H9 (cell line): Measurements from ENCODE around the gene GSG1L. TPM values are rescaled to one million over a fixed set of nuclear protein-coding genes. Genes with fewer than 3 reads are reported as not detected.

Experiments
- DNase-seq: peaks from one replicate; pipeline ENCODE4 v3.0.0-alpha.2; 2017
- H2AFZ ChIP-seq: one replicate; pipeline ENCODE4 v1.6.1; 2013; ENCODE audit warnings: mild to moderate bottlenecking, low read length, control low read depth, moderate library complexity
- H2AK5ac ChIP-seq: 2 replicates; pipeline ENCODE4 v1.6.1; 2013; ENCODE audit warnings: low read length, control low read depth, mixed read lengths; ENCODE audit not compliant: insufficient read length
- H2BK120ac ChIP-seq: one replicate; pipeline ENCODE4 v1.6.1; 2013; ENCODE audit warnings: low read depth, mild to moderate bottlenecking, low read length, control low read depth, inconsistent platforms; ENCODE audit not compliant: poor library complexity, severe bottlenecking
- H2BK12ac ChIP-seq: 2 replicates; pipeline ENCODE4 v1.6.1; 2013; ENCODE audit warnings: low read length, control low read depth, mixed read lengths, low read depth; ENCODE audit not compliant: insufficient read length
- H2BK15ac ChIP-seq: 2 replicates; pipeline ENCODE4 v1.6.1; 2013; ENCODE audit warnings: low read depth, low read length, control low read depth
- H2BK20ac ChIP-seq: one replicate; pipeline ENCODE4 v1.6.1; 2013; ENCODE audit warnings: low read depth, mild to moderate bottlenecking, low read length, control low read depth, inconsistent platforms; ENCODE audit not compliant: poor library complexity, severe bottlenecking
- H2BK5ac ChIP-seq: 2 replicates; pipeline ENCODE4 v1.6.1; 2013; ENCODE audit warnings: low read length, control low read depth, mixed read lengths; ENCODE audit not compliant: insufficient read length
- H3K14ac ChIP-seq: 2 replicates; pipeline ENCODE4 v1.6.1; 2013; ENCODE audit warnings: low read length, control low read depth; ENCODE audit not compliant: insufficient read depth
- H3K18ac ChIP-seq: 2 replicates; pipeline ENCODE4 v1.6.1; 2013; ENCODE audit warnings: low read depth, mild to moderate bottlenecking, mixed read lengths, low read length, control low read depth; ENCODE audit not compliant: insufficient read length
- H3K23ac ChIP-seq: 2 replicates; pipeline ENCODE4 v1.6.1; 2013; ENCODE audit warnings: low read length, control low read depth, mixed read lengths, low read depth; ENCODE audit not compliant: insufficient read length
- H3K23me2 ChIP-seq: 2 replicates; pipeline ENCODE4 v1.6.1; 2013; ENCODE audit warnings: low read depth, mild to moderate bottlenecking, mixed read lengths, low read length, control low read depth; ENCODE audit not compliant: insufficient read length, poor library complexity, severe bottlenecking
- H3K27ac ChIP-seq: 2 replicates; pipeline ENCODE4 v1.5.1; 2013; ENCODE audit warnings: low read length, control low read depth, mixed read lengths, low read depth; ENCODE audit not compliant: insufficient read length
- H3K27me3 ChIP-seq: 2 replicates; pipeline ENCODE4 v1.6.1; 2013; ENCODE audit warnings: low read length, control low read depth, inconsistent platforms; ENCODE audit not compliant: insufficient read depth
- H3K4ac ChIP-seq: 2 replicates; pipeline ENCODE4 v1.6.1; 2013; ENCODE audit warnings: low read depth, mild to moderate bottlenecking, control low read depth, inconsistent platforms, low read length, moderate library complexity
- H3K4me1 ChIP-seq: 2 replicates; pipeline ENCODE4 v1.6.1; 2013; ENCODE audit warnings: low read length, control low read depth, inconsistent platforms; ENCODE audit not compliant: insufficient read depth
- H3K4me2 ChIP-seq: 2 replicates; pipeline ENCODE4 v1.6.1; 2013; ENCODE audit warnings: low read length, control low read depth, mixed read lengths; ENCODE audit not compliant: insufficient read length, insufficient read depth
- H3K56ac ChIP-seq: 2 replicates; pipeline ENCODE4 v1.6.1; 2013; ENCODE audit warnings: low read depth, mild to moderate bottlenecking, mixed read lengths, low read length, control low read depth; ENCODE audit not compliant: insufficient read length
- H3K79me1 ChIP-seq: 2 replicates; pipeline ENCODE4 v1.6.1; 2013; ENCODE audit warnings: low read depth, mild to moderate bottlenecking, moderate library complexity, low read length, control low read depth, inconsistent platforms; ENCODE audit not compliant: insufficient read depth, poor library complexity, severe bottlenecking
- H3K79me2 ChIP-seq: 2 replicates; pipeline ENCODE4 v1.6.1; 2013; ENCODE audit warnings: low read length, control low read depth, inconsistent platforms; ENCODE audit not compliant: insufficient read depth
- H3K9ac ChIP-seq: 2 replicates; pipeline ENCODE4 v1.6.1; 2013; ENCODE audit warnings: low read length, control low read depth, mixed read lengths; ENCODE audit not compliant: insufficient read length; ENCODE audit errors: extremely low read depth
- H3K9me3 ChIP-seq: one replicate; pipeline ENCODE4 v1.6.1; 2013; ENCODE audit warnings: low read depth, low read length, inconsistent platforms; ENCODE audit not compliant: control insufficient read depth
- H3T11ph ChIP-seq: one replicate; pipeline ENCODE4 v1.6.1; 2013; ENCODE audit warnings: mild to moderate bottlenecking, low read length, control low read depth, inconsistent platforms
- H4K20me1 ChIP-seq: one replicate; pipeline ENCODE4 v1.6.1; 2013; ENCODE audit not compliant: control insufficient read depth, insufficient read length, insufficient read depth
- H4K5ac ChIP-seq: 2 replicates; pipeline ENCODE4 v1.6.1; 2013; ENCODE audit warnings: low read depth, mild to moderate bottlenecking, mixed read lengths, low read length, control low read depth; ENCODE audit not compliant: insufficient read length
- H4K8ac ChIP-seq: replicated peaks from 2 replicates; pipeline ENCODE4 v1.6.1; 2013; ENCODE audit warnings: low read length, control low read depth, mixed read lengths, low read depth; ENCODE audit not compliant: insufficient read length
- H4K91ac ChIP-seq: 2 replicates; pipeline ENCODE4 v1.6.1; 2013; ENCODE audit warnings: low read depth, mild to moderate bottlenecking, moderate library complexity, mixed read lengths, low read length, control low read depth; ENCODE audit not compliant: insufficient read length
- H3K27ac Mint-ChIP-seq, 3 experiments: 2 replicates in 2 of 3; 3 replicates in 1 of 3; pipeline ENCODE4 v1.8.0; 2020 to 2021; ENCODE audit warnings: mixed read lengths in 3 of 3, mild to moderate bottlenecking in 1 of 3, moderate library complexity in 1 of 3
- H3K27me3 Mint-ChIP-seq: 2 replicates; pipeline ENCODE4 v1.8.0; 2021; ENCODE audit warnings: low read depth, mild to moderate bottlenecking, moderate library complexity, mixed read lengths
- H3K36me3 Mint-ChIP-seq, 3 experiments: 2 replicates in 2 of 3; 3 replicates in 1 of 3; pipeline ENCODE4 v1.8.0; 2020 to 2021; ENCODE audit warnings: low read depth in 3 of 3, mixed read lengths in 3 of 3; ENCODE audit not compliant: insufficient read depth in 1 of 3
- H3K4me1 Mint-ChIP-seq, 2 experiments: 2 replicates each; pipeline ENCODE4 v1.8.0; 2020; ENCODE audit warnings: mixed read lengths in 2 of 2
- H3K4me3 Mint-ChIP-seq, 2 experiments: 2 replicates in 1 of 2; 3 replicates in 1 of 2; pipeline ENCODE4 v1.8.0; 2020 to 2021; ENCODE audit warnings: mild to moderate bottlenecking in 2 of 2, mixed read lengths in 2 of 2, moderate library complexity in 1 of 2
- H3K9me3 Mint-ChIP-seq, 2 experiments: 2 replicates in 1 of 2; 3 replicates in 1 of 2; pipeline ENCODE4 v1.8.0; 2020; ENCODE audit warnings: mild to moderate bottlenecking in 2 of 2, mixed read lengths in 2 of 2, moderate library complexity in 1 of 2
- CTCF ChIP-seq: fragments of 200-600 bp; sonication (generic); conservative IDR thresholded peaks from 3 replicates; pipeline ENCODE4 v1.8.0; 2021; ENCODE audit warnings: antibody characterized with exemption, mild to moderate bottlenecking
- WGBS: extraction: QIAGEN DNeasy Blood & Tissue Kit; methylation state at CpG from one replicate; pipeline ENCODE4 v1.1.7; 2013; ENCODE audit warnings: missing lambda C conversion rate, low lambda C conversion rate, mixed read lengths; ENCODE audit not compliant: insufficient read length; ENCODE audit errors: extremely low coverage; 5-methylcytosine and 5-hydroxymethylcytosine counted together
- total RNA-seq: library from RNA; stranded (reverse); gene quantifications from 2 replicates; pipeline ENCODE4 v1.2.1, GENCODE V29; 2021

GSG1L gene
- total RNA-seq, 1 experiment from 2014 or later = 0.35 TPM

- peak overlapping the region; percentile 41 for H3K4me2 ChIP-seq
- H2BK120ac ChIP-seq = no peak overlapping the region
- no peak for TF ChIP-seq CTCF
- Mint-ChIP-seq H3K27me3 (peaks cover 21% of the 10 kb centered on the region), H3K27ac (peak overlapping the region in 1 of 3 experiments; percentile 8; a peak in 1 of 7 replicates), H3K4me1 (peaks cover 13 to 23% of the 10 kb centered on the region in 2 experiments), H3K4me3 (peak overlapping the region; percentile 25 to 73; a peak in 4 of 5 replicates), H3K36me3 (no peaks in the 10 kb centered on the region), H3K9me3 (no peaks in the 10 kb centered on the region; a peak in 1 of 5 replicates)
- H4K5ac ChIP-seq = no peak overlapping the region
- H3K79me1 ChIP-seq = no peaks in the 10 kb centered on the region
- no peaks in the 10 kb centered on the region for H3K27me3 ChIP-seq
- no peak overlapping the region for H3K9ac ChIP-seq
- no peaks in the 10 kb centered on the region for H3K23me2 ChIP-seq
- no peaks in the 10 kb centered on the region for H4K20me1 ChIP-seq
- H3K79me2 ChIP-seq = no peaks in the 10 kb centered on the region
- no peak overlapping the region; the same call in 1 of the 2 replicates for H3K14ac ChIP-seq
- no peak overlapping the region for H2BK12ac ChIP-seq
- H3K18ac ChIP-seq = no peak overlapping the region
- no peak overlapping the region for H2BK15ac ChIP-seq
- no peak overlapping the region for H2AK5ac ChIP-seq
- peak; percentile 45 for DNase-seq
- H3K56ac ChIP-seq = no peak overlapping the region
- H4K91ac ChIP-seq = no peak overlapping the region
- no peak overlapping the region for H3T11ph ChIP-seq
- H3K27ac ChIP-seq = no peak overlapping the region
- H3K9me3 ChIP-seq = no peaks in the 10 kb centered on the region
- WGBS = 100% methylated on average over 1 of the region's 10 CpGs
- H2BK5ac ChIP-seq = no peak overlapping the region
- no peak overlapping the region for H3K4ac ChIP-seq
- H2AFZ ChIP-seq = no peak overlapping the region
- no peak overlapping the region for H4K8ac ChIP-seq
- H2BK20ac ChIP-seq = no peak overlapping the region
- no peak overlapping the region for H3K23ac ChIP-seq
- H3K4me1 ChIP-seq = peaks cover 3% of the 10 kb centered on the region; the same call in 1 of the 2 replicates
Observed at GRCh38 chr16:27803775-27804549, 259.6 kb downstream of the GSG1L start.
